Stimulated activated CD8-positive, alpha-beta memory T cell treated with anti-CD3 and anti-CD28 coated beads, Interleukin-7, amount 100 ng/mL, for 1 hour (primary cell): ENCODE data around the gene CLIC3.
"Not testable (repeated sequence)": the region's sequence is repeated elsewhere in the genome, so short reads cannot be mapped to it uniquely, and the experiment has no call there.

Experiments used
- DNase-seq, 2 donors: peaks; one replicate each; pipeline ENCODE4 v3.0.0-alpha.2; 2020; ENCODE audit warnings: low read depth in 2 of 2

The CLIC3 gene

DNA sequence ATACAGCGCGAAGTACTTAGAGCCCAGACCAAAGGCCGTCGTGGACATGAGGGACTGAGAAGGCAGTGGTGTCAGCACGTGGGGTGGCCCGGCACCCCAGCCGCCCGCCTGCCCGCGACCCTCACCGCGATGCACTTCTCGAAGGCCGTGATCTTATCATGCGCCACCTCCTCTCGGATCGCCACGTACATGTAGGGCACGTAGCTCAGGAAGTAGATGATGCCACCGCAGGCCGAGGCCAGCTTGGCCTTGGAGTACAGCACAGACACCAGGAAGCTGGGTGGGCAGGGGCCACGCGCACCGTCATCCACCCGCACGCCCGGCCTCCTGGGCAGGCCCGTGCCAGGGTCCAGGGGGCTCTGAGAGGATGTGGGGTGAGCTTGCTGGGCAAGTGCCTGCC is 20.7 kb upstream of the CLIC3 start:
- DNase-seq, result no peak

DNA sequence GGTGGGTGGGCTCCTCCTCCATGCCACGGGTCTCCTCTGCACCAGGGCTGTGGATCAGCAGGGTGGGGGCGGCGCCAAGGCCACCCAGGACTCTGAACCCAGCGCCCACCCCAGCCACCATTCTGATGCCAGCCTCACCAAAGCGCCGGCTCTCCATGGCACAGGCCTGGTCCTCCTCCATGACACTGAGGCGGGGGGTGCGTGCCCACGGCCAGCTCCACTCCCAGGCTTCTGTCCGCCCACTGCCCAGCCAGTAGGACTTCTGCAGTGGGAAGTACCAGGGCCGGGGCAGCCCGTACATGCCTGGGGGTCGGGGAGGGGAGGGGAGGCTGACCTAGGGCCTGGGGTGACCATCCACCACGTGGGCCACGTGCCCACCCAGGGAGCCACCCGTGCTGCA is 20.1 kb upstream of the CLIC3 start:
- no peak for DNase-seq

DNA sequence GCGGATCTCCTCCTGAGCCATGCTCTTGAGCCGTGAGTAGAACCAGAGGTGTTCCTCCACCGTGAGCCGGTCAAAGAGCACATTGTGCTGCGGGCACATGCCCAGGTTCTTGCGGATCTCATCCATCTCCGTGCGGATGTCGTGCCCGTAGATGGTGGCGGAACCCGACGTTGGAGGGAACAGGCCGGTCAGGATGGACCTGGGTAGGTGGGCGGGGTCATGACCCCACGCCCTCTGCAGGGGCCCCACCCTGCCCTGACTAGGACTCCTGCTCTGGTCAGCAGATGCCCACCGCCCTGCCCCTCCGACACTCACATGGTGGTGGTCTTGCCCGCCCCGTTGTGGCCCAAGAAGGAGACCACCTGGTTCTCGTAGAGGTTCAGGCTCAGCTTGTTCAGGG is 19.6 kb upstream of the CLIC3 start:
- no peak for DNase-seq

DNA sequence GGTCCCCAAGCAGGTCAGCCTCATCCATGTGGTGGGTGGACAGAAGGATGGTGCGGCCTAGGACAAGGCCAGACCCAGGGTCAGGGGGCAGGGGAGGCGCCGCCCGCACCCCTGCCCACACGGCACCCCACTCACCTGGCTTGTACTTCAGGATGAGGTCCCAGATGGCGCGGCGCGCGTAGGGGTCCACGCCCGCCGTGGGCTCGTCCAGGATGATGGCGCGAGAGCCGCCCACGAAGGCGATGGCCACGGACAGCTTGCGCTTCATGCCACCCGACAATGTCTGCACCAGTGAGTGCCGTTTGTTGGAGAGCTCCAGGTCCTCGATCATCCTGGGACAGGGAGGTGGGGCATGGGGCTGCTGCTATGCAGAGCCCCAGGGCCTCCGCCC is 19.2 kb upstream of the CLIC3 start:
- DNase-seq, result no peak

DNA sequence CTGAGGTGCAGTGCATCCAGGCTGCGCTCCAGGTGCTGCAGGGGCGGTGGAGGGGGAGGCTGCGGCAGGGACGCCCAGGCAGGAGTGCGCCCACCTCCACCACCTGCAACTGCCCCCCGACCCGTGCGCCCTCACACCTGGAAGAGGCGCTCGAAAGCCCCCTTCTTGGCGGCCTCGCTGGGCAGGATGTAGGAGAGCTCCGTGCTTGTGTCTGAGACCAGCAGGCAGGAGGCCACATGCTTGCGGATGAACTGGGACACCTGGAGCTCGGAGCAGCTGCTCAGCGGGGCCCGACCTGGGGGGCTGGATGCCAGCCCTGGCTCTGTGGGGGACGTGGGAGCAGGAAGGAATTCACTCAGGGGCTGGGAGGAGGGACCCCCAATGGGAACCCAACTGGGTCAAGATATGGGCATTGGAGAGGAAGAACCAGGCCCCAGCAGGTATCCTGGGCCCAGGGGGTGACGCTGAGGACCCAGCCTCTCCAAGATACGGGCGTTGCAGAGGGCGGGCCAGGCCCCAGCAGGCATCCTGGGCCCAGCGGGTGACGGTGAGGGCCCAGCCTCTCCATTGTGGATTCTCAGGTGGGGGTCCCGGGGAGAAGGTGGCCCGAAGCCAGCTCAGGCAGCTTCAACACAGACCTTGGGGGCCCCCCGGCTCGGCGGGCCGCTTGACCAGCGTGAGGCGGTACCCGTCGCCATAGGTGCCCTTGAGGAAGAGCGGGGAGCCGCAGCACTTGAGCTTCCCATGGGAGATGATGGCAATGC is 18.6 kb upstream of the CLIC3 start:
- DNase-seq, result no peak

DNA sequence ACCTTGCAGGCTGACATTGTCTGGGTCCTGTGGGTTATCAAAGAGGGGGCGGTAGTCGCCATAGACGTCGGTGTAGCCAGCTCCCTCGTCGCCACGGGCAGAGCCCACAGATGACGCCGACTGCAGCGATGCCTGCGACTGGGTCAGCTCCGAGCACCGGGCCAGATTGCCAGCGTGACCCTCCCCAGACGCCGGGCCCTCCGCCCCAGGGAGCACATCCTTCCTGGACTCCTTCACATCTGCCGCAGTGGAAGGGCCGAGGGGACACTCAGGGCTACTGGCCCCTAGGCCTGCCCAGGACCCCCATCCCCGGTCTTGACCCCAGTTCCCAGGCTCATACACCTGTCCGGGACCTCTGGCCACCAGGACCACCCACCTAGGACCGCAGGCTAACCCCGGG is 17.8 kb upstream of the CLIC3 start:
- no peak for DNase-seq

DNA sequence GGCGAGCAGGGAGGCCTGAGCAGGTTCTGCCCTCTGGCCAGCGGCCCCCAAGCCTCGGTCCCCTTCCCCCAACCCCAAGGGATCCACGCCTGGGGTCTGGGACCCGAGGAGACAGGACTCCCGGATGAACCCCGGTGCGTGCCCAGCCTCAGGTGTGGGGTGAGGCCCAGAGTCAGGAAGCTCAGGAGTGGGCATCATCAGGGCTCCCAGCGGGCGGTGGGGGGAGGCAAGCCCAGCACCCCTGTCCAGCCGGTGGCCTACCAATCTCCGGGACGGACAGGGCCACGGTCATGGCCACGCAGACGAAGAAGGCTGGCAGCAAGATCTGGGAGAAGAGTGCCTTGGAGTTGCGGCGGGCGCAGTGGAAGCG is 17.2 kb upstream of the CLIC3 start:
- no peak for DNase-seq

DNA sequence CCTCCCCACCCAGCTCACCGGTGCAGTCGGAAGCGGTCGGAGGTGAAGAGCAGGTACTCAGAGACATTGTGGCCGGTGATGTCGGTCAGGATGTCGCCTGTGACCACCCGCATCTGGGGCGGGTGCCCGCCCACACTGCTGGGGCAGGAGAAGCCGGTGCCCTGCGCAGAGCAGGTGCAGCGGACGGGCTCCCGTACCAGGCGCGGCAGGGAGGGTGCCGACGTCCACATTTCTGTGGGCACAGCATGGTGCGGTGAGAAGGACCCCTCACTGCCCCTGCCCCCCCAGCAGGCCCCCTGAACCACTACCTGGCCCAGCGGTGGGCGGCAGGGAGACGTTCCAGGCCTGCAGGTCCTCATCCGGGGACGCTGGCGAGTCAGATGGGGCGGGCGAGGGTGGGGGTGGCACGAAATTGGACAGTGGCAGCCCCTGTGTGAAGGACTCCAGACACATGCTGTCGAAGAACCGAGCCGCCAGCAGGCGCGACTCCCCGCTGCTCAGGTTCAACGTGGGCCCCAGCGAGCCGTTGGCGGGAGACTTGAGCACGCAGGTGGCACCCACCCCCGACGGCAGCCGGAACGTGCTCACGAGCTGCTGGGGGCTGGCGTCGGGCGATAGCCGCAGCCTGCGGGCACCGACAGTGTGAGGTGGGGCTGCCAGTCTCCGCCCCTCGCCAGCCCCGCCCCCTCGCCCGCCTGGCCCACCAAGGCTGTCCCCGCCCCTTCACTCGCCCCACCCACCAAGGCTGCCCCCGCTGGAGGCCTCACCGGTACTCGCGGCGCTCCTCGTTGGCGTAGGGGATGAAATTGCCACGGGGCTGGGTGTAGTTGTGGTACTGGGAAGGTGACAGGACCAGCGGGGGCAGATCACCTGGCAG is 16.6 kb upstream of the CLIC3 start:
- no peak for DNase-seq

DNA sequence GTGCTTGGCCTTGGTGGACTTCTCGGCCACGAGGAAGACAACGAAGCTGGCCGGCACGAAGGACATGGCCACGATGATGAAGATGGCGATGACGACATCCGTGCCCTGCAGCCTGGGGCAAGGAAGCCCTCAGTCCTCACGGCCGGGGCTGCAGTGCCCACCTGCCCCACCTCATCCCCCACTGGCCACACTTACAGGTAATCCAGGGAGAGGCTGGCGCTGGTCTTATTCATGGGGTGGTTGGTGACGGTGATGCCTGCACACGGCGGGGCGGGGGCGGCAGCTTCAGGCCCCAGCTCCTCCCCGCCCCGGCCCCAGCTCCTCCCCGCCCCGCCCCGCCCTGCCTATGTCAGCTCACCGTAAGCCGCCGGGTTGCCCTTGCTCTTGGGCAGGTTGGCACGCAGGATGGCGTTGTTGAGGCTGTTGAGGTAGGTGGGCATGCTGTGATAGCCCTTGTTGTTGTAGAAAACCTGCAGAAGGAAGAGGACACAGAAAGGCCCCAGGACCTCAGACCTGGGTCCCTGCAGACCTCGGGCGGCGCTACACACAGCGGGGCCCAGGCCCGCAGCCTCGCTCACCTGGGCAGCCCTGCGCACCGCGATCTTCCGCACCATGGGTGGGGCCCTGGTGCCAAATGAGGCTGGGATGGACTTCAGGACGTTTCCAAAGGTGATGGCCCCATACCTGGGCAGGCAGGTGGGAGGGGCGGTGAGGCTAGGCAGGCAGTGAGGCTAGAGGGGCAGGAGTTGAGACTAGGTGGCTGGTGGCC is 15.7 kb upstream of the CLIC3 start:
- no peak for DNase-seq

DNA sequence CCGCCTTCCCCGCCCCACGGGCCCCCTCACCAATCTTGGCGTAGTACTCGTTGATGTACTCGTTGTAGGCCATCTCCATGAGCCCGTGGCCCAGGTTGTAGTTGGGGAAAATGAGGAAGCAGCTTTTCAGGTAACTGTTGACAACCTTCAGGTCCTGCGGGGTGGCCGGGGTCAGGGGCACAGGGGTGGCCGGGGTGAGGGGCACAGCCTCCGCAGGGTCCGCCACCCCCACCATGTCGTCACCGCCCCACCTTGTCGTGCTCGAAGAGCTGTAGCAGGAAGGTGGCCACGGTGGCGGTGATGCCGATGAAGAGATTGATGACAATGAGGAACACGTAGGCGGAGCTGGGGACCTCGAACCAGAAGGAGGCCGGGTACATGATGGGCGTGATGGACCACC is 14.8 kb upstream of the CLIC3 start:
- no peak for DNase-seq

DNA sequence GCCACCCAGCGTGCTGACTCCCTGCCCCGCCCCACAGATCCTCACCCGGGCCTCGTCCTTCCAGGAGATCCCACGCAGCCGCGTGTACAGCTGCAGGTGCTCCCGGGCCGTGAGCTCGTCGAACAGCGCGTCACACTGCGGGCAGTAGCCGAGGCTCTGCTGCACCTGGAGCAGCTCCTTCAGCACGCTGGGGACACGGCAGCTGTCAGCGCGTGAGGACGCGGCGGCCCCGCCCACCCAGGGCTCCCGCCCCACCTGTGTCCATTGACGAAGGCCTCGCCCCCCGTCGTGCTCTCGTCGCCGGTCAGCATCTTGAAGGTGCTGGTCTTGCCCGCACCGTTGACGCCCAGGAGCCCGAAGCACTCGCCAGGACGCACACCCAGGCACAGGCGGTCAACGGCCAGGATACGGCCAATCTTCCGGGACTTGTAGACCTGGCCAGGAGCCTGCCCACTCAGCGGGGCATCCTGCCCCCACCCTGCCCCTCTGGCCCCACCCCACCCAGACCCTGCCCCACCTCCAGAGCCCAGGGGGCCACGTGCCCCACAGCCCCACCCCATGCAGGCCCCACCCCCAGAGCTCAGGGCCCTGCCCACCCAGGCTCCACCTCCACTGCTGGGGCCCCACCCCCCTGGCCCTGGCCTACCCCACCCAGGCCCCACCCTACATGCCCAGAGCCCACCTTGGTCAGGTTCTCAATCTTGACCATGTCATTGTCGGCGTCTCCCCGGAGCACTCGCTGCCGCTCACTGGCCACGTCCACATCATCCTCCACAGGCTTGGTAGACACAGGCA is 13.8 kb upstream of the CLIC3 start:
- DNase-seq, result no peak

DNA sequence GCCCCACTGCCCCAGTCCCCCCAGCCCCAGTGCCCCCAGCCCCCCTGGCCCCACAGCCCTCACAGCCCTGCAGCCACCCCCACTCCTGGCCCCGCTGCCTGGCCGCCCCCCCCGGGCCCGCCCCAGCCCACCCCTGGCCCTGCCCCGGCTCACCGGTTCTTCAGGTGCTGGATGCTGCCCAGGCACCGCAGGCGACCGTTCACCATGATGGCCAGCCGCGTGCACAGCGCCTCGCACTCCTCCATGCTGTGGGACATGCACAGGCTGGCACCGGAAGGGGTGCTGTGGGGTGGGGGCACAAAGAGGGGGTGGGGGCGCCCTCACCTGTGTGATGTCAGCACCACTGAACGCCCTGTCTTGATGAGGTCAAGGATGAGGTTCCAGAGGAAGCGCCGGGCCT is 12.8 kb upstream of the CLIC3 start:
- DNase-seq, result no peak

DNA sequence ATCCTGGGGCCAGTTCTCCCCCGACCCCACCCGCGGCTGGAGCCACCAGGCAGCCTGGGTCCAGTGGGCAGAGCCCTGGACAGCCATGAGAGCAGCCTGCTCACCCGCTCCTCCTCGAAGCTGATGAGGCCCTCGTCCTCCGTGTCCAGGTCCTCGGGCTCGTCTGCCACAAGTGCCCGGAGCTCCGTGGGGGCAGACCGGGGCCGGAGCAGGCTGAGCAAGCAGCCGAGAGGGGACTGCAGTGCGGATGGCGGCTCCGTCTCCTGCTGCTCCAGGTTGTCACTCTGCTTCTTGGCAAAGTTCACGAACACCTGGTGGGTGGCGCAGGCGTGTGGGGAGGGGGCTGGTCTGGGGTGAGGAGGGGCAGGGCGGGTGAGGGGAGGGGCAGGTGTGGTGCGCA is 11.9 kb upstream of the CLIC3 start:
- DNase-seq, result no peak

DNA sequence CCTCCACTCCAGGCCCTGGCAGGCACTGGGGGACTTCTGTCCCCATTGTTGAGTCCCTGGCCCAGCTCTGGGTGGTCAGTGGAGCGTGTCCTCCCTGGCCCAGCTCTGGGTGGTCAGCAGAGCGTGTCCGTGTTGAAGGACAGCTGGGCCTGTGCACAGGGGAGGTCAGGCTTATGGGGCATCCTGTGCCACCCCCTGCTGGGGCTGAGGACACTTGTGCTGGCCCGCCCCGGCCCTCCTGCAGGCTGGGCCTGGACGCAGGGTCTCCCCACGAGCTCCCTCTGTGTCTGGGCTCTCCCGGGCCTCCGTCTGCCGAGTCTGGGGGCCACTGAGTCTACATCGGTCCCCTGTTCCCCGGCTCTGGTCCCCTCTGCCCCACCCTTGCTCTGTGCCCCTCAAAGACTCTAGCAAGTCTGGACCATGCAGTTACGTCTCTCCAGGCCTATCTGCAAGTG is 11.5 kb upstream of the CLIC3 start:
- DNase-seq, result no peak

DNA sequence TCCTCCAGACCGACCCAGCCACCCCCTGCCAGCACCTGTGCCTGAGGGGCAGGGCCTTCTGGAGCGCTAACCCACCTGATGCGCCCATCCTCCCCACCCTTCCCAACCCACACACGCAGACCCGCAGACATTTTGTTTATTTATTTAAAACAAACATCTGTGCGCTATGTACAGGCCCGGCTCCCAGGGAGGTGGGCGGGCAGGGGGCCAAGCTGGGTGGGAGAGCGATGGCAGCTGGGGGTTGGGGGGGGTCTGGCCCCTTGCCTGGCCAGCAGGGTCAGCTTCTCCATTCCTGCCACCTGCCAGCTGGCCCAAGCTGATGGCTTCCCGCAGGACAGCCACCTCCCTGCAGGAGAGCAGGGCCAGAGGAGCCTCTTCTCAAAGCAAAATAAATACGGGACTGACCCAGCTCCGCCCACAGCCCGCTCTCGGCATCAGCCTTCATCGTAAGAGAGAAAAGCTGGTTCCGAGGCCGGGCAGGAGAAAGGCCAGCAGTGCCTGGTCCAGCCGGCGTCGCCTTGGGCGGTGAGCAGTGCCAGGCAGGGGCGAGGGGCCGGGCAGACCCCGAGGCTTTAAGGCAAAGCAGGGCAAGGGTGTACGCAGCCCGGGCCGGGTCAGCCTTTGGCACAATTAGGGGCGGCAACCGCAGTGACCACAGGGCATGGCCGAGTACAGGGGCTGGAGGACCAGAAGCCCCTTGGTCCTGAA is 10.9 kb upstream of the CLIC3 start:
- no peak for DNase-seq

DNA sequence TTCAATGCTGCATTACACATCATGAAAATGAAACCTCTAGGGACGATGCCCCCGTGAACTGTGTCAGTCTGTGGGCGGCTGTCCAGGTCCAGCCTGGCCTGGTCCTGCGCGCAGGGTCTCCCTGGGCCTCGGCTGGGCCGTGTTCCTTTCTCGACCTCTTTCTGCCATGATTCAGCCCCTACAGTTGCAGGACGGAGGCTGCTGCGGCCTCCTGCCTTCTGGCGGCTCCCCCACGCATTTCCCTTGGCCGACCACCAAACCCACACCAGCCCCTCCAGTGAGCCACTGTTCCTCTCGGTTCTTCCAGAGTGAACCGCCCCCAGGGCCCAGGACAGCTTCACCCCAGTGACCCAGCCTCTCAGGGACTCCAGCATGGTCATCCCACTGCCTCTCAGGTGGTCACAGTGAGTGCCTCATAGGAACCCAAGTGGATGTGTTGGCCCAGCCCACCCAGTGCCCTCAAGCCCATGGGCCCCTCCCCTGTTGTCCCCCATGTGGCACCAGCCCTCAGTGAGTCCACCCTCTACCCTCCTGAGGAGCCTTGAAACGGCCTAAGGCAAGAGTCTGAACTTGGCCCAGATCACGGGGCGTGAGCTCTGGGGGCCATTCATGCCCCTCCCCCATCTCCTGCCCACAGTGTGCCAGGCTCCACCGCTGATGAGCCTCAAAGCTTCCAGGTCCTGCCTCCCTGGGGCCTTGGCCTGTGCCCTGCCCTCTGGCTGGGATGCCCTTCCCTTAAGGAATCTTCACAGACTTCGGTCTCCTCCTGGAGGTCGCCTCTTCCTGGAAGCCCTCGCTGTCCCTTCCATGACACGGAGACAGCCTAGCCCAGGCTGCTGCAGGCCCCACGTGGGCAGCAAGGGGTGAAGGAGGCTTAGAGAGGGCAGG is 10.0 kb upstream of the CLIC3 start:
- DNase-seq, result no peak

DNA sequence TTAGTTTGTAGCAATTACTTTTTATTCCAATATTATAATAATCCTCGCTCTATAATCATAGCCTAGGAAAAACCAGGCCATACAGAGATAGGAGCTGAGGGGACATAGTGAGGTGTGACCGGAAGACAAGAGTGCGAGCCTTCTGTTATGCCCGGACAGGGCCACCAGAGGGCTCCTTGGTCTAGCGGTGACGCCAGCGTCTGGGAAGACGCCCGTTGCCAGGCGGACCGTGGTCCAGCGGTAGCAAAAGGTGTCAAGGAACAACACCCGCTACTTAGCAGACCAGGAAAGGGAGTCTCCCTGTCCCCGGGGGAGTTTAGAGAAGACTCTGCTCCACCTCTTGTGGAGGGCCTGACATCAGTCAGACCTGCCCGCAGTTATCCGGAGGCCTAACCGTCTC is 7.9 kb upstream of the CLIC3 start:
- not testable (repeated sequence) for DNase-seq

DNA sequence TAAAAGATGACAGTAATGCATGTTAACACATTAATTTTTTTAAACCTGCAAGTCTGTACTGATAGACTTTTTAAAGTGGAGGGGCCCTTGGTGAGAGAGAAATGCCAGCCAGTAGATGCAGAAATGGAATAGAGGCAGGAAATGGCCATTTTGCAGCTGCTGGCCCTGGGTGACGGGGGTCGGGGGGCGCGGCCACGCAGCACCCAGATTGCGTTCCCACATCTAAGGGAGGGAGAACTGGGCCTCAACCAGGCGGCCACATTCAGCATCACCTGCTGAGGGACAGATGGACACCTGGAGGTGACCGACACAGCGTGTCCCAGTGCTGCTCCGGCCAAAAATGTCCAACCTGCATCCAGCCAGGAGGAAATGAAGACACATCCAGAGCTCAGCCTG is 6.3 kb upstream of the CLIC3 start:
- no peak for DNase-seq

DNA sequence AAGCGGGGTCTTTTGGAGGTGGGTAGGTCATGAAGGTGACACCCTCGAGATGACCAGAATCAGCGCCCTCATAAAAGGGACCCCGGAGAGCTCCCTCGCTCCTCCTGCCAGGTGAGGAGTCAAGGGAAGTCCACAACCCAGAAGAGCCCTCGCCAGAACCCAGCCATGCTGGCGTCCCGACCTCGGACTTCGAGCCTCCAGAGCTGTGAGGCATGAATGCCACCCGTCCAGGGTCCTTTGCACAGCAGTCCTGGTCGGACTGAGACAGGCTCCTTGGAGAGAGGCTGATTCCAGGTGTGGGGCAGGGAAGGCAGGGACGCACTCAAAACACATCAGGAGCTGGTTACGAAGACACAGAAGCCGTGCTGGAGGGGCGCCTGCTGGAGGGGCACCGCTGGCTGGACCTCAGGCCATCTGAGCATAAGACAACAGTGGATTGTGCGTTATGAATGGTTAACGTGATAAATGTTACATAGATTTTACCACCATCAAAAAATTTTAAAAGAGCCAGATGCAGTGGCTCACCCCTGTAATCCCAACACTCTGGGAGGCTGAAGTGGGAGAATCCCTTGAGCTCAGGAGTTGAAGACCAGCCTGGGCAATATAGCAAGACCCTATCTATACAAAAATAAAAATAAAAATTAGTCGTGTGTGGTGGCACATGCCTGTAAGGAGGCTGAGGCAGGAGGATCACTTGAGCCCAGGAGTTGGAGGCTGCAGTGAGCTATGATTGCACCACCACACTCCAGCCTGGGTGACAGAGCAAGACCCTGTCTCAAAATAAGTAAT is 5.7 kb upstream of the CLIC3 start:
- DNase-seq, result no peak
